H1 (cell line): Measurements from ENCODE around the gene SLC44A5. TPM values are rescaled to one million over a fixed set of nuclear protein-coding genes. Genes with fewer than 3 reads are reported as not detected.

Experiments used
- CTCF ChIA-PET: fragments of 300-600 bp; sonication (Branson Sonifier 250); formaldehyde crosslinking; loops from one replicate; lab custom pipeline; 2021; ENCODE audit not compliant: partially characterized antibody; lab: Charles Lee
- POLR2A ChIA-PET: fragments of 300-600 bp; sonication (Branson Sonifier 250); formaldehyde crosslinking; loops from one replicate; lab custom pipeline; 2021; ENCODE audit warnings: inconsistent platforms; ENCODE audit not compliant: partially characterized antibody; lab: Charles Lee
- DNase-seq, 2 experiments: peaks; one replicate each; pipeline versions ENCODE4 v3.0.0 to v3.0.0-alpha.2; 2010 to 2022; ENCODE audit warnings: low spot score in 2 of 2, low read depth in 1 of 2, mixed read lengths in 1 of 2
- FAIRE-seq: peaks from 2 replicates; lab custom pipeline; 2011; peaks lifted over from hg19 to GRCh38; lab: Jason Lieb, UNC
- H2AFZ ChIP-seq: 2 replicates; pipeline ENCODE4 v1.8.1; 2012; ENCODE audit warnings: low read length, inconsistent platforms
- H2AK5ac ChIP-seq: 2 replicates; pipeline ENCODE4 v1.6.1; 2013; ENCODE audit warnings: low read depth, low read length
- H2BK120ac ChIP-seq: replicated peaks from 2 replicates; pipeline ENCODE3; 2013; ENCODE audit warnings: low read depth, low read length, inconsistent platforms
- H2BK12ac ChIP-seq: 2 replicates; pipeline ENCODE4 v1.6.1; 2013; ENCODE audit warnings: low read depth, low read length
- H2BK15ac ChIP-seq: 2 replicates; pipeline ENCODE4 v1.6.1; 2013; ENCODE audit warnings: low read length
- H2BK20ac ChIP-seq: 2 replicates; pipeline ENCODE4 v1.6.1; 2013; ENCODE audit warnings: low read length
- H2BK5ac ChIP-seq: 2 replicates; pipeline ENCODE4 v1.6.1; 2013; ENCODE audit warnings: low read depth, low read length
- H3K14ac ChIP-seq: 2 replicates; pipeline ENCODE4 v1.6.1; 2013; ENCODE audit warnings: inconsistent platforms; ENCODE audit not compliant: insufficient read length
- H3K18ac ChIP-seq: 2 replicates; pipeline ENCODE4 v1.6.1; 2013; ENCODE audit warnings: low read length; ENCODE audit errors: extremely low read depth
- H3K23ac ChIP-seq: 2 replicates; pipeline ENCODE4 v1.6.1; 2013; ENCODE audit warnings: inconsistent platforms; ENCODE audit not compliant: insufficient read length
- H3K23me2 ChIP-seq: 2 replicates; pipeline ENCODE4 v1.6.1; 2013; ENCODE audit warnings: low read depth, low read length
- H3K27ac ChIP-seq: 2 replicates; pipeline ENCODE4 v1.6.1; 2011; ENCODE audit warnings: low read depth, low read length, inconsistent platforms
- H3K27me3 ChIP-seq, 4 experiments: replicated peaks in 1 of 4; 1 replicate in 1 of 4; 2 replicates in 3 of 4; pipeline versions ENCODE4 v1.6.1 to v1.8.1; 2011 to 2013; ENCODE audit warnings: low read length in 3 of 4, mild to moderate bottlenecking in 3 of 4, inconsistent platforms in 2 of 4, mixed read lengths in 2 of 4, moderate library complexity in 1 of 4; ENCODE audit not compliant: control insufficient read depth in 3 of 4, insufficient read depth in 3 of 4; ENCODE audit errors: extremely low read depth in 1 of 4
- H3K36me3 ChIP-seq, 4 experiments: 2 replicates each; pipeline versions ENCODE4 v1.6.1 to v1.8.1; 2011 to 2013; ENCODE audit warnings: mild to moderate bottlenecking in 4 of 4, low read length in 3 of 4, moderate library complexity in 2 of 4, control low read depth in 1 of 4, inconsistent platforms in 1 of 4; ENCODE audit not compliant: insufficient read depth in 4 of 4, control insufficient read depth in 2 of 4
- H3K4ac ChIP-seq: replicated peaks from 2 replicates; pipeline ENCODE3; 2013; ENCODE audit warnings: low read length, low read depth, mixed read lengths, inconsistent platforms; ENCODE audit not compliant: insufficient read length
- H3K4me1 ChIP-seq, 4 experiments: replicated peaks in 1 of 4; 1 replicate in 1 of 4; 2 replicates in 3 of 4; pipeline versions ENCODE4 v1.6.1 to v1.8.1; 2011 to 2013; ENCODE audit warnings: low read length in 3 of 4, inconsistent platforms in 2 of 4, mixed read lengths in 1 of 4; ENCODE audit not compliant: insufficient read depth in 4 of 4, control insufficient read depth in 3 of 4
- H3K4me2 ChIP-seq, 2 experiments: 2 replicates each; pipeline versions ENCODE4 v1.6.1 to v1.8.1; 2011 to 2013; ENCODE audit warnings: low read depth in 2 of 2, low read length in 2 of 2, control low read depth in 1 of 2, inconsistent platforms in 1 of 2, mild to moderate bottlenecking in 1 of 2; ENCODE audit not compliant: insufficient read depth in 1 of 2
- H3K4me3 ChIP-seq, 4 experiments: fragments of 200-600, 300-600 bp in 1 of 4; sonication (generic), shearing (Covaris generic), sonication (Bioruptor Twin) in 1 of 4; 2 replicates each; pipeline versions ENCODE4 v1.5.1 to v1.8.1; 2011 to 2016; ENCODE audit warnings: low read length in 4 of 4, low read depth in 3 of 4, control low read depth in 2 of 4, inconsistent platforms in 2 of 4, mild to moderate bottlenecking in 2 of 4, mixed read lengths in 1 of 4, moderate library complexity in 1 of 4; ENCODE audit not compliant: insufficient read depth in 2 of 4; ENCODE audit errors: extremely low read depth in 1 of 4
- H3K56ac ChIP-seq: replicated peaks from 2 replicates; pipeline ENCODE3; 2013; ENCODE audit warnings: low read depth, mild to moderate bottlenecking, mixed read lengths, low read length, inconsistent platforms; ENCODE audit not compliant: insufficient read length
- H3K79me1 ChIP-seq: 2 replicates; pipeline ENCODE4 v1.6.1; 2013; ENCODE audit warnings: low read depth, low read length, control low read depth
- H3K79me2 ChIP-seq, 2 experiments: 2 replicates each; pipeline versions ENCODE4 v1.6.1 to v1.8.1; 2012 to 2013; ENCODE audit warnings: low read length in 2 of 2, mild to moderate bottlenecking in 2 of 2, inconsistent platforms in 1 of 2; ENCODE audit not compliant: insufficient read depth in 2 of 2, control insufficient read depth in 1 of 2
- H3K9ac ChIP-seq, 4 experiments: replicated peaks in 1 of 4; 1 replicate in 1 of 4; 2 replicates in 3 of 4; pipeline versions ENCODE4 v1.6.1 to v1.8.1; 2011 to 2013; ENCODE audit warnings: low read depth in 3 of 4, low read length in 3 of 4, control low read depth in 2 of 4, mild to moderate bottlenecking in 2 of 4, moderate library complexity in 2 of 4, inconsistent platforms in 1 of 4; ENCODE audit errors: extremely low read depth in 1 of 4
- H3K9me3 ChIP-seq, 2 experiments: 2 replicates each; pipeline versions ENCODE4 v1.6.1 to v1.8.1; 2012 to 2013; ENCODE audit warnings: mild to moderate bottlenecking in 2 of 2, moderate library complexity in 2 of 2, control low read depth in 1 of 2, inconsistent platforms in 1 of 2, low read depth in 1 of 2, low read length in 1 of 2, mixed read lengths in 1 of 2; ENCODE audit not compliant: insufficient read depth in 2 of 2
- H4K20me1 ChIP-seq, 2 experiments: replicated peaks in 1 of 2; 2 replicates each; pipeline versions ENCODE3 to v1.8.1; 2011 to 2013; ENCODE audit warnings: inconsistent platforms in 2 of 2, low read length in 2 of 2, mild to moderate bottlenecking in 1 of 2; ENCODE audit not compliant: insufficient read depth in 2 of 2, control insufficient read depth in 1 of 2
- H4K5ac ChIP-seq: 2 replicates; pipeline ENCODE4 v1.6.1; 2013; ENCODE audit warnings: low read length, low read depth, mixed read lengths, inconsistent platforms; ENCODE audit not compliant: insufficient read length
- H4K8ac ChIP-seq: 2 replicates; pipeline ENCODE4 v1.8.0; 2013; ENCODE audit warnings: mild to moderate bottlenecking, moderate library complexity, low read length, inconsistent platforms; ENCODE audit not compliant: insufficient read depth; ENCODE audit errors: extremely low read depth
- H4K91ac ChIP-seq: replicated peaks from 2 replicates; pipeline ENCODE3; 2013; ENCODE audit warnings: low read length, mixed read lengths, inconsistent platforms; ENCODE audit not compliant: insufficient read length
- CTCF ChIP-seq, 3 experiments: IDR thresholded peaks; 1 replicate in 2 of 3; 2 replicates in 1 of 3; pipeline versions ENCODE4 v1.5.1 to v1.6.1; 2011; ENCODE audit warnings: low read length in 3 of 3, mild to moderate bottlenecking in 3 of 3, inconsistent platforms in 2 of 3, low read depth in 1 of 3, moderate library complexity in 1 of 3; ENCODE audit not compliant: insufficient read depth in 1 of 3; ENCODE audit errors: control extremely low read depth in 1 of 3
- WGBS, 2 experiments: shearing (Covaris generic) in 1 of 2; methylation state at CpG; one replicate each; pipeline versions ENCODE4 v1.1.6 to v1.1.7; 2013 to 2015; ENCODE audit warnings: low lambda C conversion rate in 2 of 2, mixed read lengths in 2 of 2, inconsistent platforms in 1 of 2, low coverage in 1 of 2, missing lambda C conversion rate in 1 of 2; ENCODE audit not compliant: insufficient replicate concordance in 2 of 2, insufficient coverage in 1 of 2, insufficient read length in 1 of 2; ENCODE audit errors: extremely low coverage in 1 of 2, missing lambda C conversion rate in 1 of 2; 5-methylcytosine and 5-hydroxymethylcytosine counted together
- polyA plus RNA-seq, 7 experiments: library from polyadenylated mRNA; depleted of rRNA in 3 of 7; stranded (reverse) in 5 of 7; unstranded in 2 of 7; fragments of >200 nt in 5 of 7; fragments of 200-250 nt in 2 of 7; gene quantifications; 1 replicate in 5 of 7; 2 replicates in 1 of 7; 4 replicates in 1 of 7; pipeline versions ENCODE4 v1.2.1 to v1.2.3, GENCODE V29; 2011 to 2013; ENCODE audit warnings: missing spikeins in 2 of 7, mixed read lengths in 2 of 7
- total RNA-seq: library from RNA; stranded (reverse); fragmentation: NEBNext Ultra II Directional; extraction: Animal tissue kit (Norgen Biotek cat#: 25700); gene quantifications from 2 replicates; pipeline ENCODE4 v1.2.1, GENCODE V29; 2021

SLC44A5 gene
- total and polyA plus RNA-seq, 2 of the 8 experiments (the other 6 are each of a cell fraction or from before 2014, with no cell fraction given): 1.8 to 3.3 TPM

- Histone ChIP-seq H3K56ac (no peak overlapping the region), H3K27ac (no peak overlapping the region), H2AK5ac (no peak overlapping the region), H3K14ac (no peak overlapping the region), H4K5ac (no peak overlapping the region), H3K36me3 (no peaks in the 10 kb centered on the region), H2BK12ac (no peak overlapping the region), H2AFZ (no peak overlapping the region), H3K27me3 (no peaks in the 10 kb centered on the region), H3K4me1 (no peaks in the 10 kb centered on the region), H3K79me1 (no peaks in the 10 kb centered on the region), H2BK15ac (no peak overlapping the region), H3K9me3 (no peaks in the 10 kb centered on the region), H3K18ac (no peak overlapping the region), H2BK120ac (no peak overlapping the region), H3K9ac (no peak overlapping the region), H3K23me2 (no peaks in the 10 kb centered on the region; the same call in 1 of the 2 replicates), H3K23ac (no peak overlapping the region), H3K79me2 (no peaks in the 10 kb centered on the region), H3K4me3 (no peak overlapping the region), H2BK5ac (no peak overlapping the region), H3K4me2 (no peak overlapping the region), H4K91ac (no peak overlapping the region), H2BK20ac (no peak overlapping the region), H4K20me1 (no peaks in the 10 kb centered on the region), H4K8ac (no peak overlapping the region), H3K4ac (no peak overlapping the region)
- no peak for DNase-seq
- 85% methylated on average over 2 of the region's 2 CpGs; no CpG with 5 or more reads in 1 of the 2 experiments for WGBS, 2 experiments
- no peak for FAIRE-seq
- ChIA-PET CTCF (interaction anchor here (1.2 to 5.5 kb wide), 5 partner anchors 16 to 117 kb away, joined by 3 to 21 read pairs (median 3); no protein-coding TSS in a partner anchor), POLR2A (no interaction called here)
- no peak for TF ChIP-seq CTCF (IDR thresholded peaks at IDR 0.05; ENCODE audit: control extremely low read depth in 1 of 3, insufficient read depth in 1 of 3, low read depth in 1 of 3, low read length in 3 of 3)
Observed at GRCh38 chr1:75170011-75170410, 440.9 kb downstream of the SLC44A5 start.
